Heart right ventricle (tissue), 16 donors: ENCODE measurements around the gene MINAR2. TPM values are rescaled to one million over a fixed set of nuclear protein-coding genes. Genes with fewer than 3 reads are reported as not detected.

ENCODE experiments used
- ATAC-seq, 8 donors: fragments of 200-7000 bp; cut with Tn5 transposase; one replicate each; pipeline ENCODE4 v1.9.1; 2020; ENCODE audit warnings: mild to moderate bottlenecking in 8 of 8, moderate library complexity in 8 of 8, moderate number of reproducible peaks in 1 of 8
- DNase-seq, 2 donors: peaks; one replicate each; pipeline ENCODE4 v3.0.0-alpha.2; 2020
- H3K27ac ChIP-seq, 10 donors: fragments of 200-600 bp; sonication (generic) in 2 of 10; one replicate each; pipeline versions ENCODE4 v1.5.0 to v1.8.0; 2020 to 2022; ENCODE audit warnings: mild to moderate bottlenecking in 3 of 10
- H3K27me3 ChIP-seq, 7 donors: fragments of 200-600 bp; one replicate each; pipeline ENCODE4 v1.8.0; 2021 to 2022; ENCODE audit warnings: mild to moderate bottlenecking in 2 of 7
- H3K36me3 ChIP-seq, 9 donors: fragments of 200-600 bp; sonication (generic) in 1 of 9; one replicate each; pipeline versions ENCODE4 v1.5.0 to v1.8.0; 2020 to 2022; ENCODE audit warnings: mild to moderate bottlenecking in 2 of 9
- H3K4me1 ChIP-seq, 9 donors: fragments of 200-600 bp; sonication (generic) in 1 of 9; one replicate each; pipeline versions ENCODE4 v1.5.0 to v1.8.0; 2020 to 2022; ENCODE audit warnings: mild to moderate bottlenecking in 4 of 9
- H3K4me3 ChIP-seq, 10 donors: fragments of 200-600 bp; sonication (generic) in 2 of 10; one replicate each; pipeline versions ENCODE4 v1.5.0 to v1.8.0; 2020 to 2022; ENCODE audit warnings: mild to moderate bottlenecking in 7 of 10, moderate library complexity in 2 of 10
- H3K9me3 ChIP-seq, 11 donors: fragments of 200-600 bp in 10 of 11; sonication (generic) in 2 of 11; one replicate each; pipeline versions ENCODE4 v1.5.0 to v1.8.0; 2013 to 2022; ENCODE audit warnings: mild to moderate bottlenecking in 2 of 11, control low read depth in 1 of 11, moderate library complexity in 1 of 11
- CTCF ChIP-seq, 9 donors: fragments of 200-600 bp; sonication (generic) in 2 of 9; IDR thresholded peaks; one replicate each; pipeline versions ENCODE4 v1.5.0 to v1.8.0; 2021 to 2022; ENCODE audit warnings: antibody characterized with exemption in 9 of 9, mild to moderate bottlenecking in 5 of 9, moderate library complexity in 1 of 9
- WGBS, 2 donors: extraction: QIAGEN DNeasy Blood & Tissue Kit; methylation state at CpG; one replicate each; pipeline ENCODE4 v1.1.7; 2013; ENCODE audit warnings: inconsistent platforms in 1 of 2; 5-methylcytosine and 5-hydroxymethylcytosine counted together
- intact Hi-C, 10 donors: fragments of 100-400 bp; cut with DNase I; formaldehyde crosslinking; loops; one replicate each; pipeline versions ENCODE4 v1.11.1 to v1.14.2; 2022
- polyA plus RNA-seq, 2 donors: library from polyadenylated mRNA; stranded (reverse); fragments of 200-250 nt; gene quantifications; one replicate each; pipeline ENCODE4 v1.2.3, GENCODE V29; 2013
- total RNA-seq, 10 donors: library from RNA; stranded (reverse); fragmentation: NEBNext Ultra II Directional in 3 of 10; extraction: Animal tissue kit (Norgen Biotek cat#: 25700) in 3 of 10; gene quantifications; one replicate each; pipeline versions ENCODE4 v1.2.1 to v1.2.4, GENCODE V29; 2021 to 2023
- donor health status: Arrhythmogenic right ventricular cardiomyopathy.
- donor health status: ischemic (EF 13 %, LVEDD 7.1; RV severe dilation, severe dysfunction).
- donor health status: healthy with polysubstance abuse.
- donor health status: DM: no; HTN: yes; CAD: no.
- donor health status: DM: no; HTN: no; CAD: no.
- donor health status: ischemic (EF 25% LVEDD 6.9; RV normal size, moderate dysfunction).
- donor health status: ischemic (EF 25% LVEDD 5.7; RV mildly dilated, moderate dysfunction).
- donor health status: healthy.
- donor health status: DM: yes; HTN: yes; CAD: no.
- donor health status: Ischemic cardiomyopathy.
- donor health status: ischemic (EF 35%, LVEDD 5.7; RV mildly dilated, moderate dysfunction).
- donor health status: nonischemic (EF 11% LVEDD 7.7; RV severe dilation, severe dysfunction).
- donor health status: DM: yes; HTN: yes; CAD: no.
- donor health status: PGD.
- donor health status: ischemic (EF 29% LVEDD 5.4; RV normal size, mild dysfunction).
- donor health status: nonischemic (EF 23%, LVEDD 6.1; RV moderate dilation, normal function).

MINAR2 gene
- total and polyA plus RNA-seq, 12 donors: 0.01 TPM; not detected in 11

GRCh38 chr5:129807162-129807814, 59.4 kb downstream of the MINAR2 start:
- no peaks in the 10 kb centered on the region for H3K36me3 ChIP-seq
- DNase-seq (no peak), ATAC-seq (no peak)
- H3K4me3 ChIP-seq: no peak overlapping the region
- H3K9me3 ChIP-seq: no peaks in the 10 kb centered on the region
- no peak for TF ChIP-seq CTCF (IDR thresholded peaks at IDR 0.05)
- H3K27ac ChIP-seq: no peak overlapping the region
- intact Hi-C loops: no loop called here
- H3K27me3 ChIP-seq: peaks cover 0 to 5% (median 0%) of the 10 kb centered on the region in 7 donors
- no peaks in the 10 kb centered on the region for H3K4me1 ChIP-seq
- 62 to 63% methylated on average over 3 of the region's 3 CpGs for WGBS, 2 donors

Other genes with a start within 250 kb of the MINAR2 start
- gene CHSY3, start 156.4 kb downstream of the MINAR2 start, total RNA-seq: 1 to 10 TPM in 6 of 10 donors, under 1 TPM in 4; 0.47 to 1.6 (median 1.1) TPM
- gene CHSY3, start 156.4 kb downstream of the MINAR2 start, polyA plus RNA-seq: under 1 TPM; 0.15 to 0.64 TPM